Right lobe of liver (tissue), 6 donors: Measurements from ENCODE around the gene ZDHHC11. TPM values are rescaled to one million over a fixed set of nuclear protein-coding genes. Genes with fewer than 3 reads are reported as not detected.

Experiments used
- ATAC-seq, 4 donors: fragments of 200-7000 bp; cut with Tn5 transposase; one replicate each; pipeline ENCODE4 v1.9.1; 2020; ENCODE audit warnings: mild to moderate bottlenecking in 4 of 4, moderate library complexity in 4 of 4
- DNase-seq, 3 donors: peaks; one replicate each; pipeline ENCODE4 v3.0.0-alpha.2; 2020
- H3K27ac ChIP-seq, 3 donors: fragments of 200-600 bp; one replicate each; pipeline ENCODE4 v1.8.0; 2022
- H3K27me3 ChIP-seq, 2 donors: fragments of 200-600 bp; one replicate each; pipeline ENCODE4 v1.8.0; 2022
- H3K36me3 ChIP-seq, 4 donors: fragments of 200-600 bp; sonication (generic) in 1 of 4; one replicate each; pipeline versions ENCODE4 v1.5.1 to v1.8.0; 2017 to 2022; ENCODE audit warnings: control low read depth in 1 of 4
- H3K4me1 ChIP-seq, 4 donors: fragments of 200-600 bp; sonication (generic) in 1 of 4; one replicate each; pipeline versions ENCODE4 v1.5.1 to v1.8.0; 2017 to 2022; ENCODE audit warnings: control low read depth in 1 of 4
- H3K4me3 ChIP-seq, 3 donors: fragments of 200-600 bp; one replicate each; pipeline ENCODE4 v1.8.0; 2022
- H3K9me3 ChIP-seq, 4 donors: fragments of 200-600 bp; sonication (generic) in 1 of 4; one replicate each; pipeline versions ENCODE4 v1.5.1 to v1.8.0; 2017 to 2022; ENCODE audit warnings: control low read depth in 1 of 4
- POLR2A ChIP-seq: fragments of 450-650 bp; IDR thresholded peaks from one replicate; pipeline ENCODE4 v1.6.1; 2017; ENCODE audit warnings: antibody characterized with exemption, mild to moderate bottlenecking
- WGBS: methylation state at CpG from one replicate; pipeline ENCODE4 v1.1.6; 2018; ENCODE audit warnings: low coverage, low lambda C conversion rate; ENCODE audit not compliant: insufficient coverage; ENCODE audit errors: missing lambda C conversion rate; 5-methylcytosine and 5-hydroxymethylcytosine counted together
- intact Hi-C, 2 donors: fragments of 100-400 bp; cut with DNase I; formaldehyde crosslinking; loops; one replicate each; pipeline versions ENCODE4 v1.11.2 to v1.14.1; 2022
- total RNA-seq, 6 experiments: library from RNA; depleted of rRNA in 2 of 6; stranded (reverse); fragments of >200 nt in 2 of 6; fragmentation: NEBNext Ultra II Directional in 3 of 6; extraction: Animal tissue kit (Norgen Biotek cat#: 25700) in 3 of 6; gene quantifications; one replicate each; pipeline versions ENCODE4 v1.1.0 to v1.2.4, GENCODE V29; 2016 to 2023
- TF ChIP-seq, protein P1 (sequence below), 4 donors: fragments of 200-600 bp in 3 of 4; fragments of 450-650 bp in 1 of 4; IDR thresholded peaks; one replicate each; pipeline versions ENCODE4 v1.5.1 to v1.8.0; 2016 to 2022; ENCODE audit warnings: antibody characterized with exemption in 4 of 4, mild to moderate bottlenecking in 2 of 4
- donor health status: DM: no; HTN: yes; CAD: no.
- donor health status: DM: no; HTN: no; CAD: no.
- donor health status: DM: no; HTN: no; CAD: no.
- donor health status: DM: no; HTN: yes; CAD: no.
- donor health status: DM: no; HTN: yes; CAD: no.

Gene ZDHHC11
- total RNA-seq, 6 experiments from 2014 or later: 0.50 to 14.4 (median 5.8) TPM

DNA sequence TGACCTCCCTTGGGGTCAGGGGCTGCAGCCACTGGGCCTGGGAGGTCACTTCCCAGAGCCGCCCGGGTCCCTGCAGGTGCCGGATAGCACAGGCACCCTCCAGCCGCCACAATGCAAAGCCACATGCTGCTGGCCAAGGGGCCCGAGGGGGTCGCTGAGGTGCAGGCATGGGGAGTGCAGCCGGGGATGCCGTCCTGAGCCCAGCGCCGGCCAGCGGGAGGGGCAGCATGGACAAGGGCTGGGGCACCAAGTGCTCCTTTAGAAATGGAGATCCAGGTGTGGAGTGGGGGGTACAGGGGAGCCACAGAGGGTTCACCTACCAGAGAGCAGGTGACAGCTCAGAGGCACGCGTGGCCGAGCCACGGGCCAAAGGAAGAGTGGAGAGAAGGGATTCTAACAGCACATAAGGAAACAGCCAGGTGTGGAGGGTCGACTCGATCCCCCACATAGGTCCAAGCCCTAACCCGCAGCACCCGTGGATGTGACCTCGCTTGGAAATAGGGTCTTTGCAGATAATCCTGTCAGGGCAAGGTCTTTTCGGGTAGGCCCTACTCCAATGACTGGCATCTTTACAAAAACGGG lies 90.9 kb downstream of the ZDHHC11 start:
- DNase-seq (peak in 2 of 3 donors; percentile 44 to 56), ATAC-seq (no peak)
- Histone ChIP-seq H3K4me1 (peaks cover 0 to 12% (median 6%) of the 10 kb centered on the region in 4 donors), H3K4me3 (no peak overlapping the region), H3K36me3 (no peaks in the 10 kb centered on the region), H3K27ac (peak overlapping the region in 1 of 3 donors; percentile 80), H3K9me3 (no peaks in the 10 kb centered on the region), H3K27me3 (no peaks in the 10 kb centered on the region)
- TF ChIP-seq, protein P1, sequence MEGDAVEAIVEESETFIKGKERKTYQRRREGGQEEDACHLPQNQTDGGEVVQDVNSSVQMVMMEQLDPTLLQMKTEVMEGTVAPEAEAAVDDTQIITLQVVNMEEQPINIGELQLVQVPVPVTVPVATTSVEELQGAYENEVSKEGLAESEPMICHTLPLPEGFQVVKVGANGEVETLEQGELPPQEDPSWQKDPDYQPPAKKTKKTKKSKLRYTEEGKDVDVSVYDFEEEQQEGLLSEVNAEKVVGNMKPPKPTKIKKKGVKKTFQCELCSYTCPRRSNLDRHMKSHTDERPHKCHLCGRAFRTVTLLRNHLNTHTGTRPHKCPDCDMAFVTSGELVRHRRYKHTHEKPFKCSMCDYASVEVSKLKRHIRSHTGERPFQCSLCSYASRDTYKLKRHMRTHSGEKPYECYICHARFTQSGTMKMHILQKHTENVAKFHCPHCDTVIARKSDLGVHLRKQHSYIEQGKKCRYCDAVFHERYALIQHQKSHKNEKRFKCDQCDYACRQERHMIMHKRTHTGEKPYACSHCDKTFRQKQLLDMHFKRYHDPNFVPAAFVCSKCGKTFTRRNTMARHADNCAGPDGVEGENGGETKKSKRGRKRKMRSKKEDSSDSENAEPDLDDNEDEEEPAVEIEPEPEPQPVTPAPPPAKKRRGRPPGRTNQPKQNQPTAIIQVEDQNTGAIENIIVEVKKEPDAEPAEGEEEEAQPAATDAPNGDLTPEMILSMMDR (IDR thresholded peaks at IDR 0.05): no peak
- TF ChIP-seq POLR2A: no peak
- intact Hi-C loops: loop anchor here in 1 of 2 donors (5.0 kb wide), 1 partner anchor 87 kb away; no protein-coding TSS in a partner anchor
- WGBS: 89% methylated on average over 13 of the region's 22 CpGs

DNA sequence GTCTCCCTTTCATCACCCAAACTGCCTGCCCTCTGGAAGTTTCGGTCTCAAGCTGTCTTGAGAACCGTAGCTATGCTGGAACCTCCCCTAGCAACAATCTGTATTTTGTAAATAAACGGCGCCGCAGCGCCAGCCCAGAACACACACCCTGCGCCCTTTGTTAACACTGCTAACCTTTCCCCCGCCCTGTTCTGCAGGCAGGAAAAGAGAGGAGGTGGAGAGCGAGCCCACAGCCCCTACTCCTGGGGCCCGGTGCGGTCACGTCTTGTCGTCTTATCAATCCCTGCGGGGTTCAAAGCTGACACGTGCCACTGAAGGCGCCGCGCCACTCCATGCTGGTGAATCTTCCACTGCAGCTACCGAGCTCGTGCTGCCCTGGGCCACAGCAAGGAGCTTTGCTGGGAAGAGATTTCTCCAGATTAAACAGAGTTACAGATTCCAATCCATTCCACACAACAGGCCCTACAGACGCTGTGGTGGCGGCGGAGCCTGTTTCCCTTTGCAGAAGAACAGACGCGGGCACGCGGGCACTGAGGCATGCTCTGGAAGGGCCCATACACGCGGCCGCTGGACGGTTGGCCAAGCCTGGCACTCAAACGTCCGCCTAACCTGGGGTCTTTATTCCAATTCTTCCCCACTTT lies 91.6 kb downstream of the ZDHHC11 start:
- peak; percentile 76 to 81 (median 80) for ATAC-seq
- peak in 2 of 3 donors; percentile 56 to 74 for DNase-seq
- Histone ChIP-seq H3K36me3 (no peaks in the 10 kb centered on the region), H3K4me3 (peak overlapping the region in 1 of 3 donors; percentile 19), H3K9me3 (no peaks in the 10 kb centered on the region), H3K4me1 (peaks cover 0 to 12% (median 6%) of the 10 kb centered on the region in 4 donors), H3K27me3 (no peaks in the 10 kb centered on the region), H3K27ac (peak overlapping the region in 1 of 3 donors; percentile 80)
- 63% methylated on average over 31 of the region's 33 CpGs for WGBS
- TF ChIP-seq, protein P1 (IDR thresholded peaks at IDR 0.05): no peak
- no peak for TF ChIP-seq POLR2A
- intact Hi-C loops: loop anchor here in 1 of 2 donors (5.0 kb wide), 1 partner anchor 88 kb away; no protein-coding TSS in a partner anchor

DNA sequence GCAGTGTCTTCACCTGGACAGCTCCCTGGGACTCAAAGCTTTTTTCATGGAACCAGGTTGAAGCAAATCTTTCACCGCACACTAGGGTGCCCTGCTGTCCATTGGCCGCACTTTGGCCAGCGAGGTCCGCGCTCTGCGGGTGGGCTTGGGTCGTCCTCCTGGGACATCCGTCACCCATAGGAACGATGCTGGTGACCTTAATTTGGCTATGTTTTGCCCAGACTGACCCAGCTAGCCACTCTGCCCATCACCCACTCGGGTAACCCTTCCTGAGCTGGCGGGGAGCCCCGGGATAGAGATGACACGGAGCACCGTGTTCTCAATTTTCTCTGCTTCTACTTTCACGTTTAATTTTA lies 92.1 kb downstream of the ZDHHC11 start:
- intact Hi-C loops: loop anchor here in 1 of 2 donors (5.0 kb wide), 1 partner anchor 89 kb away; no protein-coding TSS in a partner anchor
- H3K9me3 ChIP-seq: no peaks in the 10 kb centered on the region
- peak in 2 of 3 donors; percentile 39 to 55 for DNase-seq
- ATAC-seq: peak in 1 of 4 donors; percentile 4
- H3K4me1 ChIP-seq: peaks cover 0 to 12% (median 6%) of the 10 kb centered on the region in 4 donors
- peak overlapping the region in 2 of 3 donors; percentile 16 to 80 for H3K27ac ChIP-seq
- H3K4me3 ChIP-seq: peak overlapping the region in 1 of 3 donors; percentile 19
- no peaks in the 10 kb centered on the region for H3K36me3 ChIP-seq
- 69% methylated on average over 13 of the region's 15 CpGs for WGBS
- no peaks in the 10 kb centered on the region for H3K27me3 ChIP-seq
- TF ChIP-seq, protein P1 (IDR thresholded peaks at IDR 0.05): no peak
- TF ChIP-seq POLR2A: no peak

DNA sequence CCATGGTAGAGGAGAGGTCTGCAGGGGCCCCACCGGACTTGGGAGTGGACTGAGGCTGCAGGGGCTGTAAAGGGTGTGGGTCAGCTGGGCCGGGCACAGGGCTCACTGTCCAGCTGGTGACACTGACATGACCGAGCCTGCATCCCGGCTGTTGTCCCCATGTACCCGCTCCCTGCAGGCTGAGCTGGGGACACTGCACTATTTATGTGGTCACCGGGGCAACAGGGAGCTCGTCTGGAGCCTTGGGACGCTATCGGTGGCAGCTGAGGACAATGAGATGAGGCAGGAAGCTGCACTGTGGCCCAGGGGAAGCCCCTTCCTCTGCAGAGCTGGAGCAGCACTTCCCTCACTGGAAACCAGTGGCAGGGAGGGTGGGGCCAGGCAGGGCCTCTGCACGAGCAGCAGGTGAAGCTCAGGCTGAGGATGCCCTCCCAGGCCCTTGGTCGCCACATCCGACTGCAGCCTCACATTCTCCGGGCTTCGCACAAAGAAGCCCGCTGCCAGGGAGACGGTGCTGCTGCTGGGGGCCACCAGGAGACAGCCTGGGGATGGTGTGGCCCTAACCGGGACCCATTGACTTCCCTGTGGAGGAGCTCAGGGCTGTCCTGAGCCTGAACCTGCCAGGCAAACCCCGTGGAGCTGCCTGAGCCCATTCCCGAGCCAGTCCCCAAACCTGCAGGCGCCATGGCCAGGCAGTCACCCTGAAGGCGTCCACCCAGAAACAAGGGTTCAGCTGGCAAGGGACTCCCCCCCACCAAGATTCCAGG lies 92.7 kb downstream of the ZDHHC11 start:
- ATAC-seq: peak; percentile 31 to 63 (median 48)
- no peak for TF ChIP-seq POLR2A
- H3K27me3 ChIP-seq: no peaks in the 10 kb centered on the region
- intact Hi-C loops: loop anchor here in 1 of 2 donors (5.0 kb wide), 1 partner anchor 89 kb away; no protein-coding TSS in a partner anchor
- H3K9me3 ChIP-seq: no peaks in the 10 kb centered on the region
- peaks cover 0 to 12% (median 6%) of the 10 kb centered on the region in 4 donors for H3K4me1 ChIP-seq
- peak in 2 of 3 donors; percentile 56 to 59 for DNase-seq
- no peak overlapping the region for H3K4me3 ChIP-seq
- peak overlapping the region in 1 of 3 donors; percentile 80 for H3K27ac ChIP-seq
- WGBS: 20% methylated on average over 1 of the region's 21 CpGs
- H3K36me3 ChIP-seq: no peaks in the 10 kb centered on the region
